Progenitor cell of endocrine pancreas (in vitro differentiated cells): Measurements from ENCODE around the gene KLHL36. TPM values are rescaled to one million over a fixed set of nuclear protein-coding genes. Genes with fewer than 3 reads are reported as not detected.

ENCODE experiments used
- DNase-seq: peaks from one replicate; pipeline ENCODE4 v3.0.0; 2021; ENCODE audit warnings: low spot score; ENCODE audit not compliant: unreplicated experiment
- H3K27ac Mint-ChIP-seq: 2 replicates; pipeline ENCODE4 v1.8.0; 2021; ENCODE audit warnings: mild to moderate bottlenecking, moderate library complexity, mixed read lengths
- H3K27me3 Mint-ChIP-seq: 2 replicates; pipeline ENCODE4 v1.8.0; 2021; ENCODE audit warnings: mixed read lengths
- H3K36me3 Mint-ChIP-seq: 2 replicates; pipeline ENCODE4 v1.8.0; 2022; ENCODE audit warnings: mixed read lengths; ENCODE audit not compliant: insufficient read depth
- H3K4me1 Mint-ChIP-seq: 2 replicates; pipeline ENCODE4 v1.8.0; 2021; ENCODE audit warnings: low read depth, mixed read lengths
- H3K4me3 Mint-ChIP-seq: 2 replicates; pipeline ENCODE4 v1.8.0; 2021; ENCODE audit warnings: low read depth, mild to moderate bottlenecking, moderate library complexity, mixed read lengths
- H3K9me3 Mint-ChIP-seq: 2 replicates; pipeline ENCODE4 v1.8.0; 2021; ENCODE audit warnings: low read depth, mixed read lengths
- total RNA-seq: library from RNA; stranded (reverse); gene quantifications from 2 replicates; pipeline ENCODE4 v1.2.1, GENCODE V29; 2021
- TF ChIP-seq, protein P1 (sequence below): fragments of 200-600 bp; sonication (generic); IDR thresholded peaks from one replicate; pipeline ENCODE4 v1.5.0; 2021; ENCODE audit warnings: antibody characterized with exemption, mild to moderate bottlenecking; ENCODE audit not compliant: unreplicated experiment

KLHL36 gene
- total RNA-seq, 1 donor from 2014 or later = 43.2 TPM

DNA sequence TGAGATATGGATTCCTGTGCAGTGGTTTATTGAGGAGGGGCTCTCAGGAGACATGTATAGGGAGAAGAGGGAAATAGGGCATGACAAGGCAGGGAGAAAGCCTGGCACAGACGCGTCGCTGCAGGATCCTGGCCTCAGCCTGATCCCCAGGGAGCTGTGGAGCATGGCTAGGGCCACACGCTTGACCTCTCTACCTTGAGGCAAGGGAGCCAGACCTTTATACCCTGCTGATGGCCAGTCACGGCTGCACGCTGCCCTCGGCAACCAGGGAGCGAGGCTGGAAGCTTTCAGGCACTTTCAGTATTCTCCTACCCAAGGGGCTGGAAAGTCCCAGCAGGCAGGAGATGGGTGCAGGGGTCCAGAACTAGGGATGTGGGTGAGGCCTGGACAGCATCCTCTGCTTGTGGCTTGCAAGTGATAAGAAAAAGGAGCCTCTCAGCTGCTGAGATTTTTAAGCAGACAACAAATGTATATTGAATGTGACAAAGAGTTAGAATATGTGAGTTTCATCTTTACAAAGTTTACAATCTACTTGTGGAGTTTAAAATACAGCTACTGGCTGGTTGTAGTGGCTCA lies 10.0 kb upstream of the KLHL36 start:
- peaks cover 5% of the 10 kb centered on the region for H3K27me3 Mint-ChIP-seq
- no peaks in the 10 kb centered on the region for H3K9me3 Mint-ChIP-seq
- no peak overlapping the region for H3K4me3 Mint-ChIP-seq
- TF ChIP-seq, protein P1, sequence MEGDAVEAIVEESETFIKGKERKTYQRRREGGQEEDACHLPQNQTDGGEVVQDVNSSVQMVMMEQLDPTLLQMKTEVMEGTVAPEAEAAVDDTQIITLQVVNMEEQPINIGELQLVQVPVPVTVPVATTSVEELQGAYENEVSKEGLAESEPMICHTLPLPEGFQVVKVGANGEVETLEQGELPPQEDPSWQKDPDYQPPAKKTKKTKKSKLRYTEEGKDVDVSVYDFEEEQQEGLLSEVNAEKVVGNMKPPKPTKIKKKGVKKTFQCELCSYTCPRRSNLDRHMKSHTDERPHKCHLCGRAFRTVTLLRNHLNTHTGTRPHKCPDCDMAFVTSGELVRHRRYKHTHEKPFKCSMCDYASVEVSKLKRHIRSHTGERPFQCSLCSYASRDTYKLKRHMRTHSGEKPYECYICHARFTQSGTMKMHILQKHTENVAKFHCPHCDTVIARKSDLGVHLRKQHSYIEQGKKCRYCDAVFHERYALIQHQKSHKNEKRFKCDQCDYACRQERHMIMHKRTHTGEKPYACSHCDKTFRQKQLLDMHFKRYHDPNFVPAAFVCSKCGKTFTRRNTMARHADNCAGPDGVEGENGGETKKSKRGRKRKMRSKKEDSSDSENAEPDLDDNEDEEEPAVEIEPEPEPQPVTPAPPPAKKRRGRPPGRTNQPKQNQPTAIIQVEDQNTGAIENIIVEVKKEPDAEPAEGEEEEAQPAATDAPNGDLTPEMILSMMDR = no peak
- no peak for DNase-seq
- H3K4me1 Mint-ChIP-seq = no peaks in the 10 kb centered on the region
- no peak overlapping the region for H3K27ac Mint-ChIP-seq
- H3K36me3 Mint-ChIP-seq = no peaks in the 10 kb centered on the region

DNA sequence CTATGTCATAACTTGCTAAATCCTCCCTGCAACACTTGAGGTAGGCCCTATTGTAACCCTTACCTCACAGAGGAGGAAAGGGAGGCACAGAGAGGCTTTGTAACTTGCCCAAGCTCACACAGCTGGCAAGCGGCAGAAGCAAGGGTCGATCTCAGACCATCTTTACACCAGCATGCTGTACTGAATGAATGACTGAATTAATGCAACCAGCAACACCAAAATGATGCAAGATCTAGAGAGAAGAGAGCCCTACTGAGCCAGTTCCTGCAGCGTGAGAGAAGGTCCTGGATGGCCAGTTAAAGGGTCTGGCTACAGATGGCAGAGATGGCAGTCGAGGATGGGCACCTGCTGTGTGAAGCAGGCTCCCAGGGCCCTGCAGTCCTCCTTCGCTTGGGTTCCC lies 8.2 kb upstream of the KLHL36 start:
- peaks cover 12% of the 10 kb centered on the region for H3K27me3 Mint-ChIP-seq
- H3K4me1 Mint-ChIP-seq = no peaks in the 10 kb centered on the region
- H3K27ac Mint-ChIP-seq = no peak overlapping the region

DNA sequence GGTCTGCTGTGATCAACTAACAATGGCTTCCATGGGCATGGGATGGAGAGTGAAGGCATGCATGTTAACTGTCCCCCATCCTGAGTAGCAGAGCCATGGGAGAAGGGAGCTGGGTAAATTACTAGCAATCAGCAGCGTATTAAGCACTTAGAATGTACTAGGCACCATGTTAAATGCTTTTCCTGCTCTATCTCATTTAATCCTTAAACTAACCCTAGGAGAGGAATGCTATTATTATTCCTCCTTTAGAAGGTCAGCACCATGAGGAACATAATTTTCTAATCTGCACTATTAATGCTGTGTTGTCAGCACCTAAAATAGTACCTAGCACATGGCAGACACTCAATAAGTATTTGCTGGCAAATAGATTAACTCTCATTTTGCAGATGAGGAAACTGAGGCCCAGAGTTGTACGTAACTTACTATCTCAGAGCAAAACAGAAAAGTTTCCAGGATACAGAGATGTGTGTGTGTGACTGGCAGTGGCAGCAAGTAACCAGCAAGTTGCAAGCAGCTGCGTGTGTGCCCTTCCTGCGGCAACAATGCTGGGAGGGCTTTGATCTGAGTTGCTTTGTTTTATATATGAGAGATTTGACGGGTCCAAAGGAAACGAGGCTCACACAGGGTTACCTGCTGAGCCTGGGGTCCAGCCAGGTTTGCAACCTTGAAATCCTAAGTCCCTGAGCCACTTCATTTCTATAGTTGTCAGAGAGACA lies 6.5 kb upstream of the KLHL36 start:
- Mint-ChIP-seq H3K4me3 (no peak overlapping the region), H3K27me3 (peaks cover 21% of the 10 kb centered on the region), H3K4me1 (no peaks in the 10 kb centered on the region), H3K36me3 (no peaks in the 10 kb centered on the region), H3K9me3 (no peaks in the 10 kb centered on the region), H3K27ac (no peak overlapping the region)
- no peak for DNase-seq
- TF ChIP-seq, protein P1 = no peak

More for the DNA sequence above, 8.2 kb upstream of the KLHL36 start:
- no peak for DNase-seq
- TF ChIP-seq, protein P1 = no peak
- Mint-ChIP-seq H3K4me3 (no peak overlapping the region), H3K9me3 (no peaks in the 10 kb centered on the region), H3K36me3 (no peaks in the 10 kb centered on the region)

DNA sequence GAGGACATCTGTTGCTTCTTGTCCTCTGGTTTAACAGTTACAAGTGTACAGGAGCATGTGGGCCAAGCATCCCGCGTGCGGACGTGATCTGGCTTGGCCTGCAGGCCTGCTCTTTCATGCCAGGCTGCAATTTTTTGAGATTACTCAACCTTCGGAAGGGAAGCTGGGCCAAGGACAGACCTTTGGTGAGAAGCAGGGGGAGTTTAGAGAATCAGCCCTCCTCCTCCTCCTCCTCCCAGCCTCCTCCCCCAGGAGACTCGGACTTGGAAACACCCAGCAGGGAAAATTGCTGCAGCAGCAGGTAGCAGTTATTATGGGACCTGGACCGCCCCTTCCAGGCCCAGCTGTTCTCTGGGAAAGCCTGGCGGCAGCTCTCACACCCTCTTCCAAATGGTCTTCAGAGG lies 5.1 kb upstream of the KLHL36 start:
- Mint-ChIP-seq H3K4me1 (no peaks in the 10 kb centered on the region), H3K27ac (no peak overlapping the region), H3K36me3 (no peaks in the 10 kb centered on the region), H3K9me3 (no peaks in the 10 kb centered on the region), H3K4me3 (no peak overlapping the region), H3K27me3 (peaks cover 25% of the 10 kb centered on the region)
- no peak for DNase-seq
- TF ChIP-seq, protein P1 = no peak

DNA sequence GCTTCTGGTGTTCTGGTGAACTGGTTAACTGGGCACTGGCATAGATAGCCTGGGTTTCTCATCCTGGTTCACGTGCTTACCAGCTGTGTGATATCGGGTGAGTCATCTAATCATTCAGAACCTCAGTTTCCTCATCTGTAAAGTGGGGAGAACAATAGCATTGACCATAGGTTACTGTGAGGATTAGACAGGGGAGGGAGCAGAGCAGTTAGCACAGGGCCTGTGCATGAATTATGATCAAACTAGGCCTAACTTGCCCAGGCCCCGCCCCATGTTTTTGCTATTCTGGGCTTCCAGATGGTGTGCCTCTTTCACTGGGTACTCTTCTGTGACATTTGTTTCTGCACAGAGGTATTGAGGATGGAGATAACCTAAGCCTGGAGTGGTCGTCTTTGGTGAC lies 4.6 kb upstream of the KLHL36 start:
- Mint-ChIP-seq H3K36me3 (no peaks in the 10 kb centered on the region), H3K4me1 (no peaks in the 10 kb centered on the region), H3K4me3 (no peak overlapping the region), H3K27ac (no peak overlapping the region), H3K9me3 (no peaks in the 10 kb centered on the region), H3K27me3 (peaks cover 25% of the 10 kb centered on the region)
- TF ChIP-seq, protein P1 = no peak
- DNase-seq = no peak
